Small intestine (tissue), 4 donors: ENCODE measurements around the gene HMCES. TPM values are rescaled to one million over a fixed set of nuclear protein-coding genes. Genes with fewer than 3 reads are reported as not detected.

Source experiments
- polyA plus RNA-seq, 4 donors: library from polyadenylated mRNA; stranded (reverse) in 3 of 4; unstranded in 1 of 4; fragments of 200-250 nt in 3 of 4; fragments of 120-200 nt in 1 of 4; gene quantifications; one replicate each; pipeline versions ENCODE4 v1.2.1 to v1.2.3, GENCODE V29; 2013
- donor health status: healthy with polysubstance abuse.
- donor health status: Bipolar disorder and iron deficiency.
- donor health status: healthy.

The HMCES gene
- polyA plus RNA-seq, 4 donors, result 28.9 to 35.3 (median 34.5) TPM

Other genes starting within 250 kb of the HMCES start
- gene GP9, start 218.1 kb upstream of the HMCES start, polyA plus RNA-seq, result under 1 TPM in 2 of 4 donors, not detected in 2; 0.06 to 0.18 TPM
- 10 to 100 TPM in 1 of 4 donors, 1 to 10 TPM in 3; 3.4 to 15.0 (median 6.8) TPM for gene RAB43, start 157.1 kb upstream of the HMCES start, polyA plus RNA-seq
- gene ISY1, start 117.8 kb upstream of the HMCES start, polyA plus RNA-seq, result 10 to 100 TPM; 11.2 to 27.7 (median 23.8) TPM
- 100 to 1,000 TPM; 256 to 424 (median 325) TPM for gene CNBP, start 95.0 kb upstream of the HMCES start, polyA plus RNA-seq
- gene COPG1, start 29.3 kb upstream of the HMCES start, polyA plus RNA-seq, result 100 to 1,000 TPM; 112 to 145 (median 135) TPM
- under 1 TPM; 0.04 to 0.89 (median 0.47) TPM for gene EFCAB12, start 149.8 kb downstream of the HMCES start, polyA plus RNA-seq
- 10 to 100 TPM; 17.0 to 32.7 (median 22.5) TPM for gene MBD4, start 161.1 kb downstream of the HMCES start, polyA plus RNA-seq
- gene IFT122, start 161.4 kb downstream of the HMCES start, polyA plus RNA-seq, result 10 to 100 TPM in 1 of 4 donors, 1 to 10 TPM in 3; 5.1 to 31.9 (median 9.1) TPM
- gene RHO, start 249.8 kb downstream of the HMCES start, polyA plus RNA-seq, result under 1 TPM in 1 of 4 donors, not detected in 3; 0.01 TPM